Astrocyte (in vitro differentiated cells and primary cell): ENCODE data around the gene LRRC45.

Experiments
- EZH2 ChIP-seq: IDR thresholded peaks from 2 replicates; pipeline ENCODE4 v1.6.1; 2012; ENCODE audit warnings: mild to moderate bottlenecking, low read length, inconsistent platforms; ENCODE audit not compliant: insufficient read depth
- TF ChIP-seq, protein P1 (sequence below): IDR thresholded peaks from 2 replicates; pipeline ENCODE4 v1.5.1; 2011; ENCODE audit warnings: low read depth, mild to moderate bottlenecking, inconsistent platforms, low read length, moderate library complexity; ENCODE audit not compliant: insufficient read depth

DNA sequence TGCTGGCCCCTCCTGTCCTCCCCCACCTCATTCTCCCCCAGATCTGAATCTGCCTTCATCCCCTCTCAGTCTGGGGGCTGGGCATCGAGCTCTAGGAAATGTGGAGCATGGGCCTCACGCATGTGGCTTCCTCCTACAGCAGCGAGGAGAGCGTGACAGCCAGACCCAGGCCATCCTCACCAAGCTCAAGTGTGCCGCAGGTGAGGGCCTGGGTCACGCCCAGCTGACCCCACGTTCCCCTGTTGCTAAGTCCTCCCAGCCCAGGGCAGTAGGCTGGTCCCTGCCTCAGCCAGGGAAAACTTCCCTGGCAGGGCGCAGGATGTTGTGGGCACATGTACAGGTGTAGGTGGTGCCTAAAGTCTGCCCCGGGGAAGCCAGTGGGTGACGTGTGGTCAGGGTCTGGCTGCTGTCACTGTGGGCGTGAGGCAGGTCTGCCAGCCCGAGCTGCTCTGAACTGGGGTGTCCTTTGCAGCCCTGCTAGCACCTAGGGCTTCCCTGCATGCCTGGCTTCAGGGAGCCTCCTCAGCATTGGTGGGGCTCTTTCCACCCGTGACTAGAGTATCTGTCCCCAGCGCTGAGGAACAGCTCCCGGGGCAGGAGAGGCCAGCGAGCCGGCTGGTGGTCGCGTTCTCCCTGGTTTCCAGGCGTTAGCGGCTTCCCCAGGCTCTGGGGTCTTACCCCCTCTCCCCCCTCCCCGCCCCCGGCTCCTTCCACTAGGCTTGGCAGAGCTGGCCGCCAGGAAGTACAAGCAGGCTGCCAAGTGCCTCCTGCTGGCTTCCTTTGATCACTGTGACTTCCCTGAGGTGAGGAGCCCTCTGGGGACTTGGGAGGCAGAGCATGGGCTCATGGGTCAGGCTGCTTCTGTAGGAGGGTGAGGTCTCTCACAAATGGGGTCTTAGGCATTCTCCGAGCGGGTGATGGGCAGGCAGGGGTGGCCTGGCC lies 32.2 kb downstream of the LRRC45 start:
- TF ChIP-seq, protein P1, sequence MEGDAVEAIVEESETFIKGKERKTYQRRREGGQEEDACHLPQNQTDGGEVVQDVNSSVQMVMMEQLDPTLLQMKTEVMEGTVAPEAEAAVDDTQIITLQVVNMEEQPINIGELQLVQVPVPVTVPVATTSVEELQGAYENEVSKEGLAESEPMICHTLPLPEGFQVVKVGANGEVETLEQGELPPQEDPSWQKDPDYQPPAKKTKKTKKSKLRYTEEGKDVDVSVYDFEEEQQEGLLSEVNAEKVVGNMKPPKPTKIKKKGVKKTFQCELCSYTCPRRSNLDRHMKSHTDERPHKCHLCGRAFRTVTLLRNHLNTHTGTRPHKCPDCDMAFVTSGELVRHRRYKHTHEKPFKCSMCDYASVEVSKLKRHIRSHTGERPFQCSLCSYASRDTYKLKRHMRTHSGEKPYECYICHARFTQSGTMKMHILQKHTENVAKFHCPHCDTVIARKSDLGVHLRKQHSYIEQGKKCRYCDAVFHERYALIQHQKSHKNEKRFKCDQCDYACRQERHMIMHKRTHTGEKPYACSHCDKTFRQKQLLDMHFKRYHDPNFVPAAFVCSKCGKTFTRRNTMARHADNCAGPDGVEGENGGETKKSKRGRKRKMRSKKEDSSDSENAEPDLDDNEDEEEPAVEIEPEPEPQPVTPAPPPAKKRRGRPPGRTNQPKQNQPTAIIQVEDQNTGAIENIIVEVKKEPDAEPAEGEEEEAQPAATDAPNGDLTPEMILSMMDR: no peak
- TF ChIP-seq EZH2: no peak
